PC-9 (cell line): Measurements from ENCODE around the gene GAGE10. TPM values are rescaled to one million over a fixed set of nuclear protein-coding genes. Genes with fewer than 3 reads are reported as not detected.

Source experiments
- BruUV-seq: library from RNA; stranded (reverse); fragments of 400-500 nt; replicated peaks from 2 replicates; lab custom pipeline; 2021; lab: Mats Ljungman, UMichigan
- CTCF ChIA-PET: fragments of 300-600 bp; sonication (Branson Sonifier 250); formaldehyde crosslinking; loops from one replicate; lab custom pipeline; 2022; ENCODE audit warnings: antibody characterized with exemption; lab: Charles Lee
- POLR2A ChIA-PET: fragments of 300-600 bp; sonication (Branson Sonifier 250); formaldehyde crosslinking; loops from one replicate; lab custom pipeline; 2022; ENCODE audit warnings: antibody characterized with exemption; ENCODE audit not compliant: unreplicated experiment; lab: Charles Lee
- DNase-seq, 2 experiments: peaks; one replicate each; pipeline versions ENCODE4 v3.0.0 to v3.0.0-alpha.2; 2015 to 2022; ENCODE audit warnings: mixed read lengths in 1 of 2
- H2AFZ ChIP-seq: fragments of 200-600 bp; sonication (generic); 2 replicates; pipeline ENCODE4 v1.8.1; 2017; ENCODE audit warnings: antibody characterized with exemption
- H3F3A ChIP-seq: fragments of 200-600 bp; sonication (generic); 2 replicates; pipeline ENCODE4 v1.8.1; 2017; ENCODE audit warnings: antibody characterized with exemption, mild to moderate bottlenecking, low read depth; ENCODE audit not compliant: insufficient read depth
- H3K27ac ChIP-seq: fragments of 200-600 bp; sonication (generic); 2 replicates; pipeline ENCODE4 v1.6.1; 2016; ENCODE audit warnings: mixed run types
- H3K27me3 ChIP-seq: fragments of 200-600 bp; sonication (generic); 2 replicates; pipeline ENCODE4 v1.6.1; 2016; ENCODE audit warnings: low read depth, mixed run types; ENCODE audit not compliant: insufficient read depth
- H3K36me3 ChIP-seq: fragments of 200-600 bp; sonication (generic); 2 replicates; pipeline ENCODE4 v1.6.1; 2016; ENCODE audit warnings: low read depth, mixed run types
- H3K4me1 ChIP-seq: fragments of 200-600 bp; sonication (generic); replicated peaks from 2 replicates; pipeline ENCODE4 v1.6.1; 2016; ENCODE audit warnings: mixed run types; ENCODE audit not compliant: insufficient read depth
- H3K4me2 ChIP-seq: fragments of 200-600 bp; sonication (generic); 2 replicates; pipeline ENCODE4 v1.6.1; 2017; ENCODE audit warnings: mixed run types
- H3K4me3 ChIP-seq: fragments of 200-600 bp; sonication (generic); 2 replicates; pipeline ENCODE4 v1.6.1; 2016; ENCODE audit warnings: mixed run types
- H3K79me2 ChIP-seq: fragments of 200-600 bp; sonication (generic); 2 replicates; pipeline ENCODE4 v1.6.1; 2017; ENCODE audit warnings: low read depth, mixed run types
- H3K9me2 ChIP-seq: fragments of 200-600 bp; sonication (generic); 2 replicates; pipeline ENCODE4 v1.8.1; 2017; ENCODE audit warnings: mild to moderate bottlenecking; ENCODE audit not compliant: insufficient read depth
- H3K9me3 ChIP-seq: fragments of 200-600 bp; sonication (generic); 2 replicates; pipeline ENCODE4 v1.8.1; 2016; ENCODE audit warnings: low read depth; ENCODE audit not compliant: insufficient read depth
- H4K20me1 ChIP-seq: fragments of 200-600 bp; sonication (generic); 2 replicates; pipeline ENCODE4 v1.8.1; 2017; ENCODE audit not compliant: insufficient read depth
- EZH2 ChIP-seq: fragments of 200-600 bp; sonication (generic); IDR thresholded peaks from 2 replicates; pipeline ENCODE4 v1.8.0; 2017; ENCODE audit warnings: antibody characterized with exemption, low read depth
- intact Hi-C: fragments of 100-400 bp; cut with micrococcal nuclease; formaldehyde crosslinking; loops from one replicate; pipeline ENCODE4 v1.10.0; 2022; ENCODE audit not compliant: unreplicated experiment
- total RNA-seq: library from RNA; stranded (reverse); gene quantifications from 2 replicates; pipeline ENCODE4 v1.2.3, GENCODE V29; 2021
- TF ChIP-seq, protein P1 (sequence below): fragments of 200-600 bp; sonication (generic); conservative IDR thresholded peaks from 2 replicates; pipeline ENCODE4 v1.6.1; 2017; ENCODE audit warnings: mixed run types, antibody characterized with exemption, mild to moderate bottlenecking, moderate library complexity

Gene GAGE10
- total RNA-seq, 1 experiment from 2014 or later: not detected

DNA sequence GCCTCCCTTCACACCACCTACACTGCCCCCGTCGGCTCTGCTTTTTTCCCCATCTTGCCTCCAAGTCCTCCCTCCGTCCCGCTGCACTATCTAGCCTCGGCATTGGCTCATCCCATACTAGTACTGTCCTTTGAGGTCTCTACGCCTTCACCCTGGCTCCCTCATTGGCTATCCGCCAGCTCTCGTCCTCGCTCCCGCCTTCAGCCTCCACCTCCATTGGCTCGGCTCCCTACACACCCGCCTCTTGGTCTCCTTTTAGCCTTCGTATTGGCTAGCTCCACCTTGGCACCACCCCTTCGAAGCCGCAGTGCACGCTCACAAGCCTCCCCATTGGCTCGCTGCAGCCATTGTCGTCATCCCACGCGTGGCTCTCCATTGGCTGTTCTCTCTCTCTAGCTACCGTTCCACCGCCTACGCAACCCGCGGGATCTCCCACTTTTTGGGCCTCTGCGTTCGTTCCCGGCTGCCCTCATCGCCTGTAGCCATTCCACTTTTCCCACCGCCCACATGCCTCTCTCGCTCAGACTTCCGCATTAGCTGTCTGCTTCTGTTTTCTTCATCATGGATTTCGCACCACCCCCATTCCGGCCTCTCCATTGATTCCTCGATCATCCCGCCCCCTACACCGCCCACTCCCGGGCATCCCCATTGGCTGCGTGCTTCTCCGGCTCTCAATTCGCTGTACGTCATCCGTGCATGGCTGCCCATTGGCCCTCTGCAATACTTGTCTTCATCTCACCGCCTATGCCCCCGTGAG lies 34.3 kb upstream of the GAGE10 start:
- peak; percentile 85 to 86 for DNase-seq
- BruUV-seq: no TSS peak
- intact Hi-C loops: loop anchor here (2.0 kb wide), 1 partner anchor 78 kb away; no protein-coding TSS in a partner anchor
- Histone ChIP-seq H3F3A (no peaks in the 10 kb centered on the region), H3K27ac (peak overlapping the region; percentile 37; the same call in 1 of the 2 replicates), H3K27me3 (no peaks in the 10 kb centered on the region), H2AFZ (peak overlapping the region; percentile 67; the same call in 1 of the 2 replicates), H3K9me3 (no peaks in the 10 kb centered on the region), H3K9me2 (no peaks in the 10 kb centered on the region), H3K36me3 (no peaks in the 10 kb centered on the region), H4K20me1 (no peaks in the 10 kb centered on the region), H3K4me3 (peak overlapping the region; percentile 58), H3K4me2 (peak overlapping the region; percentile 63), H3K79me2 (no peaks in the 10 kb centered on the region), H3K4me1 (peaks cover 6% of the 10 kb centered on the region; the same call in 1 of the 2 replicates)
- ChIA-PET CTCF (interaction anchor here (0.5 kb wide), 1 partner anchor 131 kb away, joined by 4 read pairs; no protein-coding TSS in a partner anchor), POLR2A (interaction anchor here (0.6 to 1.3 kb wide), 4 partner anchors 38 to 79 kb away, joined by 3 to 14 read pairs (median 4); no protein-coding TSS in a partner anchor)
- TF ChIP-seq, protein P1, sequence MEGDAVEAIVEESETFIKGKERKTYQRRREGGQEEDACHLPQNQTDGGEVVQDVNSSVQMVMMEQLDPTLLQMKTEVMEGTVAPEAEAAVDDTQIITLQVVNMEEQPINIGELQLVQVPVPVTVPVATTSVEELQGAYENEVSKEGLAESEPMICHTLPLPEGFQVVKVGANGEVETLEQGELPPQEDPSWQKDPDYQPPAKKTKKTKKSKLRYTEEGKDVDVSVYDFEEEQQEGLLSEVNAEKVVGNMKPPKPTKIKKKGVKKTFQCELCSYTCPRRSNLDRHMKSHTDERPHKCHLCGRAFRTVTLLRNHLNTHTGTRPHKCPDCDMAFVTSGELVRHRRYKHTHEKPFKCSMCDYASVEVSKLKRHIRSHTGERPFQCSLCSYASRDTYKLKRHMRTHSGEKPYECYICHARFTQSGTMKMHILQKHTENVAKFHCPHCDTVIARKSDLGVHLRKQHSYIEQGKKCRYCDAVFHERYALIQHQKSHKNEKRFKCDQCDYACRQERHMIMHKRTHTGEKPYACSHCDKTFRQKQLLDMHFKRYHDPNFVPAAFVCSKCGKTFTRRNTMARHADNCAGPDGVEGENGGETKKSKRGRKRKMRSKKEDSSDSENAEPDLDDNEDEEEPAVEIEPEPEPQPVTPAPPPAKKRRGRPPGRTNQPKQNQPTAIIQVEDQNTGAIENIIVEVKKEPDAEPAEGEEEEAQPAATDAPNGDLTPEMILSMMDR: no peak
- TF ChIP-seq EZH2: no peak

DNA sequence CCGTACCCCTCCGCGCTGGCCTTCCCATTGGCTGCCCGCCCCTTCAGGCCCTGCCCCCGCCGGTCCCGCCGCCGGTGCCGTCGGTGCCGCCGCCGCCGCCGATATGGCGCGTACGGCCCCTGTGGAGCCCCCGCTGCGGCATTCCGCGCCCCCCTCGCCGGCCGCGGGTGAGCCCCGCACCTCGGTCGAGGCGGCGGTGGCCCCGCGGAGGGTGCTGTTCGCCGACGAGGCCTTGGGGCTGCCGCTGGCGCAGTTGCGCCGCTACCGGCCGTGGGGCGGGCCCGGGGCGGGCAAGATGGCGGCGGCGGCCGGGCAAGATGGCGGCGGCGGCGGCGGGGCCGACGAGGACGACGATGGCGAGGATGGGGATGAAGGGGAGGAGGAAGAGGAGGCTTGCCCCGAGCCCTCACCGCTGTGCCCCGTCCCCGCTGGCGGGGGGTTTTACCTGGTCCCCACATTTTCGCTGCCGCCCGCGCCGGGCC lies 33.6 kb upstream of the GAGE10 start, which contains the start of gene PPP1R3F:
Gene PPP1R3F (plus strand): TSS at position 27 of the 482 bp plus-strand sequence. CDS start 77 bp downstream, at position 104.
- ChIA-PET CTCF (no interaction called here), POLR2A (interaction anchor here (1.3 kb wide), 1 partner anchor 79 kb away, joined by 14 read pairs; no protein-coding TSS in a partner anchor)
- H3K79me2 ChIP-seq: no peaks in the 10 kb centered on the region
- peak within 1 kb of the TSS; percentile 63 for H3K4me2 ChIP-seq
- no peaks in the 10 kb centered on the region for H3K9me2 ChIP-seq
- no peak for TF ChIP-seq EZH2
- TF ChIP-seq, protein P1: no peak
- no peaks in the 10 kb centered on the region for H4K20me1 ChIP-seq
- intact Hi-C loops: loop anchor here (2.0 kb wide), 1 partner anchor 79 kb away; no protein-coding TSS in a partner anchor
- H3K27ac ChIP-seq: peak within 1 kb of the TSS; percentile 37; the same call in 1 of the 2 replicates
- H3K9me3 ChIP-seq: no peaks in the 10 kb centered on the region
- H3K27me3 ChIP-seq: no peaks in the 10 kb centered on the region
- no peaks in the 10 kb centered on the region for H3F3A ChIP-seq
- no TSS peak for BruUV-seq
- peak within 1 kb of the TSS; percentile 58 for H3K4me3 ChIP-seq
- H3K36me3 ChIP-seq: no peaks in the 10 kb centered on the region
- peak within 1 kb of the TSS; percentile 67 for H2AFZ ChIP-seq
- peaks cover 6% of the 10 kb centered on the region; the same call in 1 of the 2 replicates for H3K4me1 ChIP-seq
- no peak for DNase-seq

DNA sequence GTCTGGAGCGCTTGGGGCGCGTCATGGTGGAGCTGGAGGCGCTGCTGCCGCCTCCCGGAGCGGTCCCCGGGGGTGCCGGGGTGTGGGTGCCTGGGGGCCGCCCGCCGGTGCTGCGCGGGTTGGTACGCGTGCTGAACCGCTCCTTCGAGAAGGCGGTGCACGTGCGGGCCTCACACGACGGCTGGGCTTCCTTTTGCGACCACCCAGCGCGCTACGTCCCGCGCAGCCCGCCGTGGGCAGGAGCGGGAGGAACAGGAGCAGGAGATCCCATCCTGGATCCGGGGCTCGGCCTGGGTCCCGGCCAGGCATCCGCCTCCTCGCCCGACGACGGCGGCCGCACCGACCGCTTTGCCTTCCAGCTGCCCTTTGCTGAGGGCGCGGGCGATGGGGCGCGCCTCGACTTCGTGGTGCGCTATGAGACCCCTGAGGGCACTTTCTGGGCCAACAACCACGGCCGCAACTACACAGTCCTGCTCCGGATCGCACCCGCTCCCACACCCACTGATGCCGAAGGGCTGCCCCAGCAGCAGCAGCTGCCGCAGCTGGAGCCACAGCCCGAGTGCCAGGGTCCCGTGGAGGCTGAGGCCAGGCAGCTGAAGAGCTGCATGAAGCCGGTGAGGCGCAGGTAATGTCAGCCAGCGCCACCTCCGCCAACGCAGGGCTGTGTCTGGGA lies 33.1 kb upstream of the GAGE10 start:
- POLR2A ChIA-PET: no interaction called here

More for the DNA sequence above, 33.1 kb upstream of the GAGE10 start:
- H3K4me2 ChIP-seq: peak overlapping the region; percentile 57
- no peaks in the 10 kb centered on the region for H3F3A ChIP-seq
- no peaks in the 10 kb centered on the region for H3K27me3 ChIP-seq
- H3K9me2 ChIP-seq: no peaks in the 10 kb centered on the region
- H3K36me3 ChIP-seq: no peaks in the 10 kb centered on the region
- TF ChIP-seq, protein P1: no peak
- TF ChIP-seq EZH2: no peak
- no peaks in the 10 kb centered on the region for H4K20me1 ChIP-seq
- no peak for DNase-seq
- H3K27ac ChIP-seq: peak overlapping the region; percentile 37; the same call in 1 of the 2 replicates
- BruUV-seq: no TSS peak
- peaks cover 6% of the 10 kb centered on the region; the same call in 1 of the 2 replicates for H3K4me1 ChIP-seq
- H2AFZ ChIP-seq: peak overlapping the region; percentile 67; the same call in 1 of the 2 replicates
- H3K9me3 ChIP-seq: no peaks in the 10 kb centered on the region
- H3K79me2 ChIP-seq: no peaks in the 10 kb centered on the region
- CTCF ChIA-PET: no interaction called here
- intact Hi-C loops: no loop called here
- peak overlapping the region; percentile 58; the same call in 1 of the 2 replicates for H3K4me3 ChIP-seq
